K562 (cell line): ENCODE results near the gene MGA. TPM values are rescaled to one million over a fixed set of nuclear protein-coding genes. Genes with fewer than 3 reads are reported as not detected.

ENCODE experiments used
- ATAC-seq: fragments of 200-7000 bp; cut with Tn5 transposase; 3 replicates; pipeline ENCODE4 v1.9.1; 2020; ENCODE audit warnings: moderate library complexity
- BruUV-seq: library from RNA; stranded (reverse); fragments of 400-500 nt; replicated peaks from 2 replicates; lab custom pipeline; 2021; lab: Mats Ljungman, UMichigan
- CTCF ChIA-PET: fragments of 300-600 bp; formaldehyde crosslinking; extraction: SDS; loops from one replicate; lab custom pipeline; 2021; ENCODE audit warnings: low intra/inter-chr PET ratio; lab: Yijun Ruan, JAX
- POLR2A ChIA-PET: fragments of 300-600, 350-650 bp; sonication (Branson Sonifier 250); formaldehyde crosslinking; extraction: SDS; loops from one replicate; lab custom pipeline; 2021; ENCODE audit warnings: antibody characterized with exemption, inconsistent platforms; lab: Yijun Ruan, JAX
- DNase-seq, 4 experiments: peaks; one replicate each; pipeline versions ENCODE4 v3.0.0 to v3.0.0-alpha.2; 2011 to 2018; ENCODE audit warnings: low spot score in 3 of 4, mixed read lengths in 3 of 4; ENCODE audit errors: extremely low read depth in 1 of 4
- FAIRE-seq: peaks from 2 replicates; lab custom pipeline; 2011; peaks lifted over from hg19 to GRCh38; lab: Jason Lieb, UNC
- H2AFZ ChIP-seq: 2 replicates; pipeline ENCODE4 v1.6.0; 2011; ENCODE audit warnings: low read depth, low read length, control low read depth, inconsistent platforms
- H3K27ac ChIP-seq: fragments of 200-600 bp; 3 replicates; pipeline ENCODE4 v1.8.0; 2011; ENCODE audit warnings: low read depth, mild to moderate bottlenecking, control low read depth, inconsistent platforms, low read length, moderate library complexity, mixed read lengths; ENCODE audit errors: extremely low read depth
- H3K27me3 ChIP-seq, 2 experiments: fragments of 300-600 bp in 1 of 2; 2 replicates in 1 of 2; 3 replicates in 1 of 2; pipeline versions ENCODE4 v1.6.0 to v1.8.0; 2011; ENCODE audit warnings: inconsistent platforms in 2 of 2, low read length in 2 of 2, mild to moderate bottlenecking in 1 of 2, mixed read lengths in 1 of 2, moderate library complexity in 1 of 2; ENCODE audit not compliant: control insufficient read depth in 2 of 2, insufficient read depth in 2 of 2
- H3K36me3 ChIP-seq: fragments of 300-600 bp; 3 replicates; pipeline ENCODE4 v1.8.0; 2011; ENCODE audit warnings: mild to moderate bottlenecking, low read length, inconsistent platforms; ENCODE audit not compliant: control insufficient read depth, insufficient read depth
- H3K4me1 ChIP-seq, 2 experiments: fragments of 200-600 bp in 1 of 2; replicated peaks in 1 of 2; 2 replicates in 1 of 2; 3 replicates in 1 of 2; pipeline versions ENCODE4 v1.5.1 to v1.8.0; 2011; ENCODE audit warnings: inconsistent platforms in 2 of 2, low read length in 2 of 2, mild to moderate bottlenecking in 1 of 2, mixed read lengths in 1 of 2, moderate library complexity in 1 of 2; ENCODE audit not compliant: control insufficient read depth in 2 of 2, insufficient read depth in 2 of 2
- H3K4me2 ChIP-seq: 2 replicates; pipeline ENCODE4 v1.6.1; 2011; ENCODE audit warnings: low read length, control low read depth, inconsistent platforms, mixed read lengths; ENCODE audit not compliant: insufficient read depth
- H3K4me3 ChIP-seq: fragments of 200-600 bp; sonication (generic), shearing (Covaris generic); 2 replicates; pipeline ENCODE4 v1.5.1; 2016; ENCODE audit warnings: control low read depth, inconsistent platforms
- H3K79me2 ChIP-seq: fragments of 200-600 bp; 3 replicates; pipeline ENCODE4 v1.8.0; 2011; ENCODE audit warnings: low read length, inconsistent platforms; ENCODE audit not compliant: control insufficient read depth, insufficient read depth
- H3K9ac ChIP-seq, 2 experiments: 2 replicates each; pipeline versions ENCODE4 v1.6.0 to v1.6.1; 2011; ENCODE audit warnings: low read depth in 2 of 2, low read length in 2 of 2, control low read depth in 1 of 2, inconsistent platforms in 1 of 2, mild to moderate bottlenecking in 1 of 2, mixed read lengths in 1 of 2; ENCODE audit not compliant: insufficient read depth in 1 of 2
- H3K9me1 ChIP-seq: one replicate; pipeline ENCODE4 v1.6.0; 2011; ENCODE audit warnings: inconsistent platforms, mild to moderate bottlenecking, low read length, moderate library complexity; ENCODE audit not compliant: control insufficient read depth, insufficient read depth
- H3K9me3 ChIP-seq: replicated peaks from 2 replicates; pipeline ENCODE4 v1.5.1; 2011; ENCODE audit warnings: low read depth, low read length, inconsistent platforms; ENCODE audit not compliant: control insufficient read depth, insufficient read depth
- H4K20me1 ChIP-seq: replicated peaks from 2 replicates; pipeline ENCODE4 v1.6.1; 2011; ENCODE audit warnings: low read length, inconsistent platforms, mixed read lengths; ENCODE audit not compliant: control insufficient read depth, insufficient read depth
- C11orf30 ChIP-seq: fragments of 450-650 bp; IDR thresholded peaks from 2 replicates; pipeline ENCODE4 v1.6.1; 2016; ENCODE audit warnings: low read depth, mild to moderate bottlenecking
- CBFA2T3 ChIP-seq: fragments of 450-650 bp; IDR thresholded peaks from 2 replicates; pipeline ENCODE4 v1.6.1; 2017
- ELF1 ChIP-seq: fragments of 200-800 bp; sonication (Bioruptor generic); IDR thresholded peaks from 2 replicates; pipeline ENCODE4 v1.6.1; 2016; ENCODE audit warnings: missing genetic modification characterization, missing compliant biosample characterization
- MAFF ChIP-seq: IDR thresholded peaks from 2 replicates; pipeline ENCODE4 v1.6.1; 2012; ENCODE audit warnings: low read length, improper control_type of control experiment
- RBM25 ChIP-seq: fragments of 200-400 bp; formaldehyde crosslinking; IDR thresholded peaks from 2 replicates; pipeline ENCODE4 v1.6.1; 2018; ENCODE audit warnings: low read length, low read depth, moderate library complexity; ENCODE audit not compliant: severe bottlenecking
- SIN3B ChIP-seq: fragments of 450-650 bp; IDR thresholded peaks from 2 replicates; pipeline ENCODE4 v1.6.1; 2017; ENCODE audit warnings: low read depth, mild to moderate bottlenecking, moderate library complexity
- U2AF1 ChIP-seq: fragments of 200-400 bp; formaldehyde crosslinking; optimal IDR thresholded peaks from 2 replicates; pipeline ENCODE3; 2017; ENCODE audit warnings: mild to moderate bottlenecking, low read depth, low read length, moderate library complexity
- ZBTB34 ChIP-seq: fragments of 250-450 bp; sonication (Bioruptor Pico); IDR thresholded peaks from 2 replicates; pipeline ENCODE4 v1.8.0; 2021; ENCODE audit warnings: mild to moderate bottlenecking, moderate library complexity
- ZNF121 ChIP-seq: sonication (generic); formaldehyde crosslinking; conservative IDR thresholded peaks from 2 replicates; pipeline ENCODE4 v1.8.0; 2022; ENCODE audit warnings: missing genetic modification reagents
- ZNF217 ChIP-seq: sonication (generic); formaldehyde crosslinking; IDR thresholded peaks from 2 replicates; pipeline ENCODE4 v1.8.0; 2022; ENCODE audit warnings: mild to moderate bottlenecking, missing genetic modification reagents
- ZNF316 ChIP-seq: fragments of 450-650 bp; IDR thresholded peaks from 2 replicates; pipeline ENCODE4 v1.6.1; 2016
- ZNF436 ChIP-seq: fragments of 250-450, 450-650 bp; sonication (Bioruptor Pico); formaldehyde crosslinking; IDR thresholded peaks from 2 replicates; pipeline ENCODE4 v1.7.0; 2020; ENCODE audit warnings: mild to moderate bottlenecking
- ZNF57 ChIP-seq: fragments of 450-650 bp; formaldehyde crosslinking; IDR thresholded peaks from 2 replicates; pipeline ENCODE4 v1.4.0; 2020; ENCODE audit warnings: mild to moderate bottlenecking, moderate library complexity
- ZNF589 ChIP-seq: fragments of 200-800 bp; sonication (Bioruptor generic); IDR thresholded peaks from 2 replicates; pipeline ENCODE4 v1.6.1; 2016; ENCODE audit warnings: low read depth, missing genetic modification characterization, missing compliant biosample characterization
- ZNF77 ChIP-seq: fragments of 250-450 bp; sonication (Bioruptor Pico); IDR thresholded peaks from 2 replicates; pipeline ENCODE4 v1.5.0; 2020
- WGBS: fragments of 100-300 bp; shearing (Covaris generic); methylation state at CpG from one replicate; pipeline ENCODE4 v1.1.6; 2016; ENCODE audit warnings: low coverage, mixed read lengths; ENCODE audit not compliant: insufficient coverage; ENCODE audit errors: missing lambda C conversion rate; 5-methylcytosine and 5-hydroxymethylcytosine counted together
- in situ Hi-C: fragments of 300-500 bp; cut with MboI; formaldehyde crosslinking; loops from 4 replicates; pipeline ENCODE4 v1.15.0; 2018; ENCODE audit warnings: inconsistent platforms, mixed read lengths
- intact Hi-C: fragments of 100-400 bp; cut with micrococcal nuclease; formaldehyde crosslinking; loops from 2 replicates; pipeline ENCODE4 v1.14.2; 2022
- polyA plus RNA-seq, 8 experiments: library from polyadenylated mRNA; depleted of rRNA in 4 of 8; stranded (reverse) in 5 of 8; unstranded in 3 of 8; fragments of >200 nt; fragmentation: Nextera tagmentation in 2 of 8; fragmentation: Illumina TruSeq in 1 of 8; extraction: Ambion mirVana in 2 of 8; extraction: Trizol in 1 of 8; gene quantifications; 2 replicates each; pipeline versions ENCODE4 v1.2.1 to v1.2.3, GENCODE V29; 2011 to 2014; ENCODE audit warnings: inconsistent platforms in 1 of 8, missing spikeins in 1 of 8
- total RNA-seq, 7 experiments: library from RNA; depleted of rRNA in 6 of 7; stranded (reverse); fragments of >200 nt in 6 of 7; fragmentation: Illumina TruSeq in 2 of 7; extraction: Trizol in 2 of 7; gene quantifications; 2 replicates each; pipeline versions ENCODE4 v1.2.1 to v1.2.3, GENCODE V29; 2011 to 2021; ENCODE audit warnings: low replicate concordance in 1 of 7
- TF ChIP-seq, protein P1 (sequence below): fragments of 250-450 bp; sonication (Bioruptor Pico); IDR thresholded peaks from 2 replicates; pipeline ENCODE4 v1.8.0; 2021; ENCODE audit warnings: borderline replicate concordance, mild to moderate bottlenecking, moderate library complexity; ENCODE audit not compliant: poor library complexity, severe bottlenecking
- TF ChIP-seq, protein P2 (sequence below): fragments of 250-450 bp; sonication (Bioruptor Pico); IDR thresholded peaks from 2 replicates; pipeline ENCODE4 v1.8.0; 2021; ENCODE audit warnings: moderate library complexity, mild to moderate bottlenecking, inconsistent platforms

The MGA gene
- total and polyA plus RNA-seq, 9 of the 15 experiments (the other 6 are each of a cell fraction or from before 2014, with no cell fraction given), result 4.7 to 56.1 (median 21.1) TPM

DNA sequence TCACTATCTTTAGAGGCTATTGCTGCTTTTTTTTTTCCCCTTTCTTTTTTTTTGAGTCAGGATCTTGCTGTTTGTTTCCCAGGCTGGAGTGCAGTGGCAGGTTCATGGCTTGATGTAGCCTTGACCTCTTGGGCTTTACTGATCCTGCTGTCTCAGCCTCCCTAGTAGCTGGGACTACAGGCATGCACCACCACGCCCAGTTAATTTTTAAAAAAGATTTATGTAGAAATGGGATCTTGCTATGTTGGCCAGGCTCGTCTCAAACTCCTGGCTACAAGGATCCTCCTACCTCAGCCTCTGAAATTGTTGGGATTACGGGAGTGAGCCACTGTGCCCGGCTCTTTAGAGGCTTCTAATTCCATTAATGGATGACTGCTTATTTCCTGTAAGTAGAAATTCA, 15.1 kb downstream of the MGA start:
- peaks cover 98% of the 10 kb centered on the region for H3K79me2 ChIP-seq
- no peak for DNase-seq
- no peaks in the 10 kb centered on the region for H4K20me1 ChIP-seq
- CTCF ChIA-PET, result no interaction called here
- FAIRE-seq, result no peak
- ATAC-seq, result no peak
- intact Hi-C loops (no loop called here), in situ Hi-C loops (no loop called here)
- H3K27me3 ChIP-seq, result no peaks in the 10 kb centered on the region
- H3K4me3 ChIP-seq, result no peak overlapping the region
- POLR2A ChIA-PET, result interaction anchor here (1.1 kb wide), 2 partner anchors 14 to 15 kb away, joined by 3 read pairs; partner anchors contain the start of gene MGA
- no peak overlapping the region for H3K9ac ChIP-seq
- H3K9me1 ChIP-seq, result no peaks in the 10 kb centered on the region
- H3K4me2 ChIP-seq, result no peak overlapping the region
- H3K9me3 ChIP-seq, result no peaks in the 10 kb centered on the region
- H3K36me3 ChIP-seq, result peaks cover 26% of the 10 kb centered on the region; the same call in 1 of the 3 replicates
- TF ChIP-seq ZNF121, result peak; percentile 80
- no peak for TF ChIP-seq MAFF
- TF ChIP-seq RBM25, result peak; percentile 10
- no peak overlapping the region for H3K27ac ChIP-seq
- peaks cover 5 to 7% of the 10 kb centered on the region in 2 experiments; a peak in 3 of 5 replicates for H3K4me1 ChIP-seq
- 91% methylated on average over 4 of the region's 4 CpGs for WGBS
- H2AFZ ChIP-seq, result no peak overlapping the region
- no TSS peak for BruUV-seq

- no peak overlapping the region for H2AFZ ChIP-seq
- BruUV-seq, result no TSS peak
- H3K9ac ChIP-seq, result no peak overlapping the region
- no peak overlapping the region for H3K4me3 ChIP-seq
- no peaks in the 10 kb centered on the region for H3K27me3 ChIP-seq
- H3K4me2 ChIP-seq, result no peak overlapping the region
- WGBS, result 93% methylated on average over 4 of the region's 4 CpGs
- no peak overlapping the region for H3K27ac ChIP-seq
- H3K79me2 ChIP-seq, result peaks cover 100% of the 10 kb centered on the region
- H3K9me3 ChIP-seq, result no peaks in the 10 kb centered on the region
- ATAC-seq (no peak), FAIRE-seq (no peak), DNase-seq (no peak)
- intact Hi-C loops, result no loop called here
- H3K9me1 ChIP-seq, result no peaks in the 10 kb centered on the region
- POLR2A ChIA-PET, result no interaction called here
- no peaks in the 10 kb centered on the region; a peak in 1 of 5 replicates for H3K4me1 ChIP-seq
- CTCF ChIA-PET, result no interaction called here
- peaks cover 13% of the 10 kb centered on the region; the same call in 1 of the 3 replicates for H3K36me3 ChIP-seq
- no peaks in the 10 kb centered on the region for H4K20me1 ChIP-seq
- in situ Hi-C loops, result no loop called here
- TF ChIP-seq, protein P1, sequence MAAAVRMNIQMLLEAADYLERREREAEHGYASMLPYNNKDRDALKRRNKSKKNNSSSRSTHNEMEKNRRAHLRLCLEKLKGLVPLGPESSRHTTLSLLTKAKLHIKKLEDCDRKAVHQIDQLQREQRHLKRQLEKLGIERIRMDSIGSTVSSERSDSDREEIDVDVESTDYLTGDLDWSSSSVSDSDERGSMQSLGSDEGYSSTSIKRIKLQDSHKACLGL (CRISPR knock-in tag), result no peak
- no peak for TF ChIP-seq ZNF589 (CRISPR knock-in tag)
- no peak for TF ChIP-seq ZBTB34
- TF ChIP-seq ZNF57 (CRISPR knock-in tag), result no peak
- peak; percentile 77 for TF ChIP-seq ZNF316
- no peak for TF ChIP-seq ZNF217 (CRISPR knock-in tag)
- no peak for TF ChIP-seq ZNF77 (CRISPR knock-in tag)
- TF ChIP-seq U2AF1, result no peak
- TF ChIP-seq, protein P2, sequence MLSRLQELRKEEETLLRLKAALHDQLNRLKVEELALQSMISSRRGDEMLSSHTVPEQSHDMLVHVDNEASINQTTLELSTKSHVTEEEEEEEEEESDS, result no peak
- TF ChIP-seq CBFA2T3, result no peak
- no peak for TF ChIP-seq ZNF436 (CRISPR knock-in tag)
- TF ChIP-seq C11orf30, result peak; percentile 50; the same call in 1 of the 2 replicates
- no peak for TF ChIP-seq ELF1 (tag)
- no peak for TF ChIP-seq SIN3B
Observed at GRCh38 chr15:41678742-41679141, 18.5 kb downstream of the MGA start.
